Vagina (tissue), 2 donors: Measurements from ENCODE around the gene RPS26. TPM values are rescaled to one million over a fixed set of nuclear protein-coding genes. Genes with fewer than 3 reads are reported as not detected.
"Not testable (repeated sequence)": the region's sequence is repeated elsewhere in the genome, so short reads cannot be mapped to it uniquely, and the experiment has no call there.

Source experiments
- DNase-seq, 2 donors: peaks; one replicate each; pipeline ENCODE4 v3.0.0-alpha.2; 2017; ENCODE audit errors: extremely low spot score in 2 of 2
- H3K27ac ChIP-seq: fragments of 200-600 bp; sonication (generic); one replicate; pipeline ENCODE4 v1.5.1; 2019
- H3K27me3 ChIP-seq: fragments of 200-600 bp; sonication (generic); one replicate; pipeline ENCODE4 v1.5.1; 2019
- H3K36me3 ChIP-seq, 2 donors: fragments of 200-600 bp; sonication (generic); one replicate each; pipeline ENCODE4 v1.5.1; 2017 to 2019
- H3K4me1 ChIP-seq: fragments of 200-600 bp; sonication (generic); one replicate; pipeline ENCODE4 v1.5.1; 2019
- H3K4me3 ChIP-seq, 2 donors: fragments of 200-600 bp; sonication (generic); 1 replicate in 1 of 2; 2 replicates in 1 of 2; pipeline ENCODE4 v1.5.1; 2016 to 2019
- H3K9me3 ChIP-seq: fragments of 200-600 bp; sonication (generic); one replicate; pipeline ENCODE4 v1.5.1; 2019
- CTCF ChIP-seq, 3 experiments: fragments of 450-650 bp in 2 of 3; fragments of 200-600 bp in 1 of 3; sonication (generic) in 1 of 3; IDR thresholded peaks; one replicate each; pipeline ENCODE4 v1.5.1; 2017 to 2019; ENCODE audit warnings: antibody characterized with exemption in 3 of 3, mild to moderate bottlenecking in 2 of 3, moderate library complexity in 2 of 3
- POLR2A ChIP-seq, 2 donors: fragments of 450-650 bp; IDR thresholded peaks; one replicate each; pipeline ENCODE4 v1.6.1; 2017; ENCODE audit warnings: antibody characterized with exemption in 2 of 2, mild to moderate bottlenecking in 2 of 2, moderate library complexity in 2 of 2
- POLR2AphosphoS5 ChIP-seq, 2 donors: sonication (generic); formaldehyde crosslinking; IDR thresholded peaks; one replicate each; pipeline ENCODE4 v1.9.0; 2017; ENCODE audit warnings: antibody characterized with exemption in 2 of 2, mild to moderate bottlenecking in 2 of 2, low read depth in 1 of 2; ENCODE audit not compliant: insufficient read depth in 1 of 2
- intact Hi-C: fragments of 100-400 bp; cut with DNase I; formaldehyde crosslinking; loops from one replicate; pipeline ENCODE4 v1.15.1; 2023
- total RNA-seq: library from RNA; depleted of rRNA; stranded (reverse); fragments of >200 nt; gene quantifications from one replicate; pipeline ENCODE4 v1.2.3, GENCODE V29; 2016

RPS26 gene
- total RNA-seq, 1 donor from 2014 or later, result 597 TPM

- Histone ChIP-seq H3K36me3 (peaks cover 0 to 29% of the 10 kb centered on the region in 2 donors), H3K4me3 (peak within 1 kb of the TSS; percentile 65 to 68), H3K27me3 (no peaks in the 10 kb centered on the region), H3K9me3 (no peaks in the 10 kb centered on the region), H3K27ac (peak within 1 kb of the TSS; percentile 76), H3K4me1 (peaks cover 16% of the 10 kb centered on the region)
- intact Hi-C loops, result loop anchor here (2.0 kb wide), 1 partner anchor 44 kb away; the partner anchor contains the start of gene RPS26
- TF ChIP-seq POLR2AphosphoS5 (IDR thresholded peaks at IDR 0.05; ENCODE audit: insufficient read depth in 1 of 2, low read depth in 1 of 2), result peak; percentile 80 to 88
- TF ChIP-seq POLR2A (IDR thresholded peaks at IDR 0.05), result no peak
- DNase-seq, result peak in 1 of 2 donors; percentile 99
Measured at GRCh38 chr12:55996715-55997534, 44.8 kb upstream of the RPS26 start, which contains the start of gene SUOX. Gene SUOX, plus strand, starts transcription at chr12:55997276. Its CDS starts 4,946 bp downstream, at chr12:56002222.

DNA sequence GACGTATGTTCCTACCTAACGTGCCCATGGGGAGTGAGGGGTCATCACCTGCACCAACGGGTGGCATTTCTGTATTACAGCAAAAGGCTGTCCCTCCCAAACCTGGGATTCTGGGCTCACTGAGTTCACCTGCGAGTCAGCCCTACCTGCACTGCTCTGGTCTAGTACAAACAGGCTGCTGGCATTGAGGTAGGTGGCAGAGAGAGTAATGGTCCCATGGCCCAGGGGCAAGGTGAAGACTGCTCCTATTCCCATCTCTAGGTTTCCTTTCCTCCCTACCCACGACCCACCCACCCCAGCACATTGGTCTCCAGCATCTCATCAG lies 44.2 kb upstream of the RPS26 start:
- peaks cover 0 to 23% of the 10 kb centered on the region in 2 donors for H3K36me3 ChIP-seq
- intact Hi-C loops, result loop anchor here (2.0 kb wide), 1 partner anchor 43 kb away; the partner anchor contains the start of gene RPS26
- H3K27me3 ChIP-seq, result no peaks in the 10 kb centered on the region

GRCh38 chr12:55999522-55999921 lies 42.2 kb upstream of the RPS26 start:
- H3K9me3 ChIP-seq, H3K27ac ChIP-seq, H3K27me3 ChIP-seq, intact Hi-C loops, DNase-seq, H3K4me3 ChIP-seq: not testable (repeated sequence)
- Histone ChIP-seq H3K36me3 (peaks cover 0 to 21% of the 10 kb centered on the region in 2 donors), H3K4me1 (peaks cover 16% of the 10 kb centered on the region)

More for the DNA sequence above, 44.2 kb upstream of the RPS26 start:
- Histone ChIP-seq H3K9me3 (no peaks in the 10 kb centered on the region), H3K27ac (peak overlapping the region; percentile 76), H3K4me3 (peak overlapping the region; percentile 65 to 68), H3K4me1 (peaks cover 16% of the 10 kb centered on the region)
- TF ChIP-seq POLR2AphosphoS5 (IDR thresholded peaks at IDR 0.05; ENCODE audit: insufficient read depth in 1 of 2, low read depth in 1 of 2), result no peak
- TF ChIP-seq CTCF (IDR thresholded peaks at IDR 0.05), result no peak
- no peak for TF ChIP-seq POLR2A (IDR thresholded peaks at IDR 0.05)
- no peak for DNase-seq

- H3K27me3 ChIP-seq, H3K4me3 ChIP-seq, intact Hi-C loops, H3K9me3 ChIP-seq, H3K27ac ChIP-seq, DNase-seq: not testable (repeated sequence)
- Histone ChIP-seq H3K36me3 (peaks cover 0 to 18% of the 10 kb centered on the region in 2 donors), H3K4me1 (peaks cover 16% of the 10 kb centered on the region)
Measured at GRCh38 chr12:55999999-56000540, 41.6 kb upstream of the RPS26 start.

DNA sequence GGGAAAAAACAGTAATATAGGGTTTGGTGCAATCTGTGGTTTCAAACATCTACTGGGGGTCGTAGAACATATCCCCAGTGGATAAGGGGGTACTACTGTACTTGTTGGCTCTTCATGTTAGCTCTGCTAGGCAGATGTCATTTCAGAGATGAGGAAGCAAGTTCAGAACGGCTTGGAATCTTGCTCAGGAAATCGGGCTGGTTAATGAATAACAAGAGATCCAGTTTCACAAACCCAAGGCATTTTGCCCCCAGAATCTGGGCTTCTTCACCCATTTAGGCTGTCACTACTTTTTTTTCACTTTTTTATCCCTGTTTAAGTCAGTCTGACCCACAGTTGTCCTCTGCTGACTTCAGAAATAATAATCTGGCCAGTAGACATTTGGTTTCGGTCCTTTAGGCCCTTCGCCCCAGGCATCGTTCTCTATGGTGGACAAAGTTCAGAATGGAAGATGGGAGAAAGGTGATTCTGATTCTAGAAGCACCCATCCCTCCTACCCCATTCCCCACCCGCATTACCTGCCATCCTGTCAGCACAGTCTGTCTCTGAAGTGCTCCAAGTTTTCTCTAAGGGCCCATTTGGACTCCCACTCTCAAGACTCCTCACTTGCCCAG lies 40.1 kb upstream of the RPS26 start:
- Histone ChIP-seq H3K9me3 (no peaks in the 10 kb centered on the region), H3K27me3 (no peaks in the 10 kb centered on the region), H3K4me1 (peaks cover 12% of the 10 kb centered on the region), H3K36me3 (peaks cover 0 to 15% of the 10 kb centered on the region in 2 donors), H3K4me3 (no peak overlapping the region), H3K27ac (no peak overlapping the region)
- no peak for TF ChIP-seq POLR2AphosphoS5 (IDR thresholded peaks at IDR 0.05; ENCODE audit: insufficient read depth in 1 of 2, low read depth in 1 of 2)
- no peak for TF ChIP-seq CTCF (IDR thresholded peaks at IDR 0.05)
- TF ChIP-seq POLR2A (IDR thresholded peaks at IDR 0.05), result no peak
- intact Hi-C loops, result no loop called here
- no peak for DNase-seq

DNA sequence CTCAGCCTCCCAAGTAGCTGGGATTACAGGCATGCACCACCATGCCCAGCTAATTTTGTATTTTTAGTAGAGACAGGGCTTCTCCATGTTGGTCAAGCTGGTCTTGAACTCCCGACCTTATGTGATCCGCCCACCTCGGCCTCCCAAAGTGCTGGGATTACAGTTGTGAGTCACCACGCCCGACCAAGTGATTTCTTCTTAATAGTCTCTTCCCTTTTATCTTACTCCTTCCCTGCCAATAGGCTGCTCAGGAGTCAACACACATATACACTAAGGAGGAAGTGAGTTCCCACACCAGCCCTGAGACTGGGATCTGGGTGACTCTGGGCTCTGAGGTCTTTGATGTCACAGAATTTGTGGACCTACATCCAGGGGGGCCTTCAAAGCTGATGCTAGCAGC lies 38.3 kb upstream of the RPS26 start:
- Histone ChIP-seq H3K36me3 (peaks cover 0 to 15% of the 10 kb centered on the region in 2 donors), H3K4me1 (peaks cover 14% of the 10 kb centered on the region)
- H3K4me3 ChIP-seq, H3K27ac ChIP-seq, DNase-seq, H3K9me3 ChIP-seq, H3K27me3 ChIP-seq, intact Hi-C loops: not testable (repeated sequence)
